ENCODE results near the gene SCNN1A. TPM values are rescaled to one million over a fixed set of nuclear protein-coding genes. Genes with fewer than 3 reads are reported as not detected.
A peak's percentile ranks its signal among the peaks of the same experiment; 100 is the strongest.

Gene SCNN1A
- total RNA-seq, 2 experiments from 2014 or later = 2.3 to 3.8 TPM

GRCh38 chr12:6322352-6322751, 53.0 kb downstream of the SCNN1A start:
- H3K4me3 Mint-ChIP-seq = no peak overlapping the region
- H3K4me1 Mint-ChIP-seq (ENCODE audit: low read depth) = peaks cover 58% of the 10 kb centered on the region
- intact Hi-C loops (cut with micrococcal nuclease) = no loop called here
- ChIA-PET POLR2A (interaction anchor here (0.7 to 1.5 kb wide), 5 partner anchors 10 to 100 kb away, joined by 3 to 7 read pairs (median 3); no protein-coding TSS in a partner anchor), CTCF (interaction anchor here (0.7 to 1.9 kb wide), 14 partner anchors 7 to 217 kb away, joined by 3 to 45 read pairs (median 4); no protein-coding TSS in a partner anchor)
- TF ChIP-seq CTCF (IDR thresholded peaks at IDR 0.05) = no peak
- H3K36me3 Mint-ChIP-seq (ENCODE audit: low read depth) = no peaks in the 10 kb centered on the region
- no peaks in the 10 kb centered on the region for H3K27me3 Mint-ChIP-seq
- no peak for ATAC-seq
- H3K27ac Mint-ChIP-seq = peak overlapping the region; percentile 44
- no peaks in the 10 kb centered on the region for H3K9me3 Mint-ChIP-seq
- DNase-seq = no peak

- TF ChIP-seq CTCF (IDR thresholded peaks at IDR 0.05) = no peak
- Mint-ChIP-seq H3K27ac (peak overlapping the region; percentile 44), H3K4me1 (ENCODE audit: low read depth) (peaks cover 56% of the 10 kb centered on the region), H3K27me3 (no peaks in the 10 kb centered on the region), H3K36me3 (ENCODE audit: low read depth) (no peaks in the 10 kb centered on the region), H3K4me3 (no peak overlapping the region), H3K9me3 (no peaks in the 10 kb centered on the region)
- ATAC-seq (no peak), DNase-seq (no peak)
- intact Hi-C loops (cut with micrococcal nuclease) = no loop called here
- ChIA-PET CTCF (interaction anchor here (1.0 kb wide), 1 partner anchor 46 kb away, joined by 3 read pairs; no protein-coding TSS in a partner anchor), POLR2A (interaction anchor here (0.7 kb wide), 1 partner anchor 71 kb away, joined by 3 read pairs; no protein-coding TSS in a partner anchor)
These were observed 53.5 kb downstream of the SCNN1A start for GRCh38 chr12:6321905-6322304.

DNA sequence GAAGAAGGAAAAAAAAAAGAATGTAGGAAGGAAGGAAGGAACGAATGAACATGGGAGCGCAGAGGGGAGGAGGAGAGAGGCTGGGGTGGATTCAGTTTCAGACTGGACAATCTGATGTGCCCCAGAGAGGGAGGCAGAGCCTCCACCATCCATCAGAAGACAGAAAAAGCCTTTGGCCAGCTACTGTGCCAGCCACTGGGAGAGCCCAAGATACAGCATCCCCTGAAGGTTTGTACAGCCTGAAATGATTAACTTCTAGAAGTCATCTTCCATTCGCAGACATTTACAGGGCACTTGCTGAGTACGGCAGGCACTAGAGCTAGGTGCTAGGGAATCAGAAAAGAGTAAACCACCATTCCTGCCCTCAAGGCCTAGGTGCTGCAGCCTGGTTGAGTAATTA, 55.9 kb downstream of the SCNN1A start:
- peaks cover 38% of the 10 kb centered on the region for H3K4me1 Mint-ChIP-seq (ENCODE audit: low read depth)
- ATAC-seq (no peak), DNase-seq (no peak)
- ChIA-PET CTCF (interaction anchor here (0.7 to 2.7 kb wide), 8 partner anchors 9 to 146 kb away, joined by 3 to 12 read pairs (median 3); partner anchors contain the start of gene PLEKHG6), POLR2A (interaction anchor here (0.6 to 1.8 kb wide), 4 partner anchors 28 to 141 kb away, joined by 3 to 6 read pairs (median 4); no protein-coding TSS in a partner anchor)
- no peak for TF ChIP-seq CTCF (IDR thresholded peaks at IDR 0.05)
- H3K4me3 Mint-ChIP-seq = no peak overlapping the region
- no peaks in the 10 kb centered on the region for H3K9me3 Mint-ChIP-seq
- H3K36me3 Mint-ChIP-seq (ENCODE audit: low read depth) = no peaks in the 10 kb centered on the region
- no peak overlapping the region for H3K27ac Mint-ChIP-seq
- intact Hi-C loops (cut with micrococcal nuclease) = no loop called here
- no peaks in the 10 kb centered on the region for H3K27me3 Mint-ChIP-seq

GRCh38 chr12:6318440-6318879, 56.9 kb downstream of the SCNN1A start:
- peak; percentile 7 for ATAC-seq
- Mint-ChIP-seq H3K4me3 (no peak overlapping the region), H3K36me3 (ENCODE audit: low read depth) (no peaks in the 10 kb centered on the region), H3K9me3 (no peaks in the 10 kb centered on the region), H3K4me1 (ENCODE audit: low read depth) (peaks cover 28% of the 10 kb centered on the region), H3K27me3 (no peaks in the 10 kb centered on the region), H3K27ac (peak overlapping the region; percentile 44)
- ChIA-PET POLR2A (interaction anchor here (0.7 to 1.8 kb wide), 5 partner anchors 10 to 142 kb away, joined by 3 to 6 read pairs (median 4); no protein-coding TSS in a partner anchor), CTCF (interaction anchor here (1.2 to 2.7 kb wide), 3 partner anchors 13 to 49 kb away, joined by 3 to 12 read pairs (median 4); no protein-coding TSS in a partner anchor)
- no peak for TF ChIP-seq CTCF (IDR thresholded peaks at IDR 0.05)
- no peak for DNase-seq
- intact Hi-C loops (cut with micrococcal nuclease) = no loop called here

GRCh38 chr12:6317693-6318439, 57.5 kb downstream of the SCNN1A start:
- Mint-ChIP-seq H3K36me3 (ENCODE audit: low read depth) (no peaks in the 10 kb centered on the region), H3K9me3 (no peaks in the 10 kb centered on the region), H3K27me3 (no peaks in the 10 kb centered on the region), H3K27ac (no peak overlapping the region), H3K4me1 (ENCODE audit: low read depth) (peaks cover 26% of the 10 kb centered on the region), H3K4me3 (no peak overlapping the region)
- no peak for DNase-seq
- intact Hi-C loops (cut with micrococcal nuclease) = no loop called here
- no peak for TF ChIP-seq CTCF (IDR thresholded peaks at IDR 0.05)
- peak; percentile 9 for ATAC-seq
- ChIA-PET POLR2A (interaction anchor here (0.7 to 1.8 kb wide), 4 partner anchors 9 to 143 kb away, joined by 3 to 6 read pairs (median 4); no protein-coding TSS in a partner anchor), CTCF (no interaction called here)
